ENCODE data around the gene OR8I2. TPM values are rescaled to one million over a fixed set of nuclear protein-coding genes. Genes with fewer than 3 reads are reported as not detected.
"Not testable (repeated sequence)": the region's sequence is repeated elsewhere in the genome, so short reads cannot be mapped to it uniquely, and the experiment has no call there.

Gene OR8I2
- total RNA-seq, result not detected in 3 replicates
- long read RNA-seq, result 0 reads

GRCh38 chr11:56093008-56093407 lies at the start of gene OR8I2:
Gene OR8I2, plus strand, starts transcription at chr11:56093308. Its CDS starts 0 bp downstream, at chr11:56093308.
- Mint-ChIP-seq H3K36me3 (ENCODE audit: low read depth) (no peaks in the 10 kb centered on the region), H3K4me3 (ENCODE audit: unreplicated experiment) (no peak within 1 kb of the TSS), H3K4me1 (ENCODE audit: low read depth) (no peaks in the 10 kb centered on the region), H3K27ac (ENCODE audit: unreplicated experiment) (no peak within 1 kb of the TSS), H3K9me3 (ENCODE audit: low read depth) (no peaks in the 10 kb centered on the region), H3K27me3 (ENCODE audit: low read depth) (no peaks in the 10 kb centered on the region)
- TF ChIP-seq CTCF (IDR thresholded peaks at IDR 0.05), result no peak
- DNase-seq (ENCODE audit: low spot score), result no peak

- H3K4me1 Mint-ChIP-seq (ENCODE audit: low read depth), result no peaks in the 10 kb centered on the region
- DNase-seq (ENCODE audit: low spot score), result no peak
- no peak overlapping the region for H3K4me3 Mint-ChIP-seq (ENCODE audit: unreplicated experiment)
- H3K36me3 Mint-ChIP-seq (ENCODE audit: low read depth), result no peaks in the 10 kb centered on the region
- H3K9me3 Mint-ChIP-seq (ENCODE audit: low read depth), result peaks cover 23% of the 10 kb centered on the region
- no peak overlapping the region for H3K27ac Mint-ChIP-seq (ENCODE audit: unreplicated experiment)
- H3K27me3 Mint-ChIP-seq (ENCODE audit: low read depth), result no peaks in the 10 kb centered on the region
- no peak for TF ChIP-seq CTCF (IDR thresholded peaks at IDR 0.05)
Measured at GRCh38 chr11:56045538-56045937, 47.6 kb upstream of the OR8I2 start.

GRCh38 chr11:56048480-56048879 lies 44.6 kb upstream of the OR8I2 start:
- Mint-ChIP-seq H3K36me3 (ENCODE audit: low read depth) (no peaks in the 10 kb centered on the region), H3K9me3 (ENCODE audit: low read depth) (peaks cover 5% of the 10 kb centered on the region), H3K27ac (ENCODE audit: unreplicated experiment) (no peak overlapping the region), H3K4me3 (ENCODE audit: unreplicated experiment) (no peak overlapping the region), H3K4me1 (ENCODE audit: low read depth) (no peaks in the 10 kb centered on the region), H3K27me3 (ENCODE audit: low read depth) (no peaks in the 10 kb centered on the region)
- TF ChIP-seq CTCF (IDR thresholded peaks at IDR 0.05), result no peak
- no peak for DNase-seq (ENCODE audit: low spot score)

- Mint-ChIP-seq H3K27ac (ENCODE audit: unreplicated experiment) (no peak overlapping the region), H3K36me3 (ENCODE audit: low read depth) (no peaks in the 10 kb centered on the region), H3K4me3 (ENCODE audit: unreplicated experiment) (no peak overlapping the region), H3K27me3 (ENCODE audit: low read depth) (no peaks in the 10 kb centered on the region), H3K9me3 (ENCODE audit: low read depth) (peaks cover 3% of the 10 kb centered on the region), H3K4me1 (ENCODE audit: low read depth) (no peaks in the 10 kb centered on the region)
- no peak for TF ChIP-seq CTCF (IDR thresholded peaks at IDR 0.05)
- no peak for DNase-seq (ENCODE audit: low spot score)
Measured at GRCh38 chr11:56049487-56049886, 43.6 kb upstream of the OR8I2 start.

- not testable (repeated sequence) for H3K27me3 Mint-ChIP-seq (ENCODE audit: low read depth); H3K9me3 Mint-ChIP-seq (ENCODE audit: low read depth); H3K4me3 Mint-ChIP-seq (ENCODE audit: unreplicated experiment)
Measured at GRCh38 chr11:56056366-56056765, 36.7 kb upstream of the OR8I2 start.

GRCh38 chr11:56057661-56058237 lies 35.4 kb upstream of the OR8I2 start:
- not testable (repeated sequence) for DNase-seq (ENCODE audit: low spot score); H3K36me3 Mint-ChIP-seq (ENCODE audit: low read depth); H3K4me1 Mint-ChIP-seq (ENCODE audit: low read depth); H3K4me3 Mint-ChIP-seq (ENCODE audit: unreplicated experiment); H3K27ac Mint-ChIP-seq (ENCODE audit: unreplicated experiment); H3K27me3 Mint-ChIP-seq (ENCODE audit: low read depth); H3K9me3 Mint-ChIP-seq (ENCODE audit: low read depth)

More at GRCh38 chr11:56056366-56056765, 36.7 kb upstream of the OR8I2 start:
- H3K4me1 Mint-ChIP-seq (ENCODE audit: low read depth); H3K27ac Mint-ChIP-seq (ENCODE audit: unreplicated experiment); DNase-seq (ENCODE audit: low spot score); H3K36me3 Mint-ChIP-seq (ENCODE audit: low read depth): not testable (repeated sequence)

GRCh38 chr11:56058260-56058780 lies 34.8 kb upstream of the OR8I2 start:
- not testable (repeated sequence) for H3K27ac Mint-ChIP-seq (ENCODE audit: unreplicated experiment); H3K4me3 Mint-ChIP-seq (ENCODE audit: unreplicated experiment); H3K36me3 Mint-ChIP-seq (ENCODE audit: low read depth); H3K9me3 Mint-ChIP-seq (ENCODE audit: low read depth); H3K27me3 Mint-ChIP-seq (ENCODE audit: low read depth); H3K4me1 Mint-ChIP-seq (ENCODE audit: low read depth); DNase-seq (ENCODE audit: low spot score)

Measured in chondrocyte (in vitro differentiated cells).